Stomach (tissue), 4 donors: ENCODE results near the gene ADM2.

ENCODE experiments used
- CTCF ChIP-seq, 7 experiments: fragments of 450-650 bp in 4 of 7; fragments of 200-600 bp in 3 of 7; sonication (generic) in 3 of 7; IDR thresholded peaks; one replicate each; pipeline ENCODE4 v1.5.1; 2016 to 2019; ENCODE audit warnings: antibody characterized with exemption in 7 of 7, control low read depth in 2 of 7, mild to moderate bottlenecking in 1 of 7
- EP300 ChIP-seq: sonication (generic); formaldehyde crosslinking; IDR thresholded peaks from one replicate; pipeline ENCODE4 v1.6.1; 2017; ENCODE audit warnings: antibody characterized with exemption
- POLR2A ChIP-seq, 4 donors: fragments of 450-650 bp; IDR thresholded peaks; one replicate each; pipeline ENCODE4 v1.6.1; 2016; ENCODE audit warnings: antibody characterized with exemption in 4 of 4, control low read depth in 2 of 4, mild to moderate bottlenecking in 1 of 4, moderate library complexity in 1 of 4
- POLR2AphosphoS5 ChIP-seq, 3 donors: sonication (generic); formaldehyde crosslinking; IDR thresholded peaks; one replicate each; pipeline ENCODE4 v1.6.1; 2016; ENCODE audit warnings: antibody characterized with exemption in 3 of 3

GRCh38 chr22:50518606-50519005 is 37.3 kb downstream of the ADM2 start:
- TF ChIP-seq CTCF (IDR thresholded peaks at IDR 0.05): no peak
- TF ChIP-seq EP300: no peak
- no peak for TF ChIP-seq POLR2A (IDR thresholded peaks at IDR 0.05)
- TF ChIP-seq POLR2AphosphoS5 (IDR thresholded peaks at IDR 0.05): no peak
